Mammary epithelial cell (primary cell): ENCODE measurements around the gene CD58.

Experiments
- CTCF ChIP-seq, 2 donors: IDR thresholded peaks in 1 of 2; conservative IDR thresholded peaks in 1 of 2; 2 replicates each; pipeline ENCODE4 v1.5.1; 2011 to 2012; ENCODE audit warnings: inconsistent platforms in 2 of 2, low read length in 2 of 2, mild to moderate bottlenecking in 2 of 2, control low read depth in 1 of 2, low read depth in 1 of 2; ENCODE audit not compliant: insufficient read depth in 1 of 2; ENCODE audit errors: extremely low read depth in 1 of 2
- EZH2 ChIP-seq: IDR thresholded peaks from 2 replicates; pipeline ENCODE4 v1.6.1; 2012; ENCODE audit warnings: low read length, inconsistent platforms, borderline replicate concordance

GRCh38 chr1:116521186-116521585 is 49.6 kb downstream of the CD58 start:
- TF ChIP-seq CTCF (conservative IDR thresholded peaks at IDR 0.05 in 1 of 2, IDR thresholded peaks at IDR 0.05 in 1 of 2; ENCODE audit: extremely low read depth in 1 of 2, insufficient read depth in 1 of 2, low read depth in 1 of 2, low read length in 2 of 2): no peak
- TF ChIP-seq EZH2: no peak
